ENCODE measurements around the gene SLMAP. TPM values are rescaled to one million over a fixed set of nuclear protein-coding genes. Genes with fewer than 3 reads are reported as not detected.

The SLMAP gene
- total RNA-seq, 6 donors from 2014 or later, result 53.4 to 104 (median 68.4) TPM

DNA sequence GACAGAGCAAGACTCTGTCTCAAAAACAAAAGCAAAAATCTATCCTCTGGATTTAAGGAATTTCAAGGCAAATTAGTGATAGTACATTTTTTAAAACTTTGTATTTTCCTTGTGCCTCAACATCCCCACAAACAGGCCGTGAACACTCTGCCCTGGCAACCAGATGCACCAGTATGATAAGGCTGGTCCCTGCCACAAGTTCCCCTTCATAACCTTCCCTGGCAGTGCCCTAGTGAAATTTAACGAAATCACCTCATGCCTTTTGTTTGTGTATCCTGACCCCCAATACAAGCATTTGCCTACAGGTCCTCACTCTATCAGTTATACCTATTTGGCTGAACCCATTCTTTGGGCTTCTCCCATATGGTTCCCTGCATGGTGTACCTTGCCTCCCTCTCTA is 144.7 kb downstream of the SLMAP start:
- Histone ChIP-seq H3K27me3 (no peaks in the 10 kb centered on the region), H3K4me3 (no peak overlapping the region), H3K36me3 (peaks cover 0 to 35% (median 4%) of the 10 kb centered on the region in 4 donors), H3K9me3 (no peaks in the 10 kb centered on the region), H3K27ac (no peak overlapping the region), H3K4me1 (no peaks in the 10 kb centered on the region)
- WGBS, 2 donors, result 62 to 88% methylated on average over 2 of the region's 2 CpGs
- no peak for ATAC-seq (ENCODE audit: low FRiP score in 2 of 2)
- TF ChIP-seq EP300 (IDR thresholded peaks at IDR 0.05) (no peak), POLR2A (IDR thresholded peaks at IDR 0.05) (no peak), POLR2AphosphoS5 (IDR thresholded peaks at IDR 0.05) (no peak)
- TF ChIP-seq, protein P1, sequence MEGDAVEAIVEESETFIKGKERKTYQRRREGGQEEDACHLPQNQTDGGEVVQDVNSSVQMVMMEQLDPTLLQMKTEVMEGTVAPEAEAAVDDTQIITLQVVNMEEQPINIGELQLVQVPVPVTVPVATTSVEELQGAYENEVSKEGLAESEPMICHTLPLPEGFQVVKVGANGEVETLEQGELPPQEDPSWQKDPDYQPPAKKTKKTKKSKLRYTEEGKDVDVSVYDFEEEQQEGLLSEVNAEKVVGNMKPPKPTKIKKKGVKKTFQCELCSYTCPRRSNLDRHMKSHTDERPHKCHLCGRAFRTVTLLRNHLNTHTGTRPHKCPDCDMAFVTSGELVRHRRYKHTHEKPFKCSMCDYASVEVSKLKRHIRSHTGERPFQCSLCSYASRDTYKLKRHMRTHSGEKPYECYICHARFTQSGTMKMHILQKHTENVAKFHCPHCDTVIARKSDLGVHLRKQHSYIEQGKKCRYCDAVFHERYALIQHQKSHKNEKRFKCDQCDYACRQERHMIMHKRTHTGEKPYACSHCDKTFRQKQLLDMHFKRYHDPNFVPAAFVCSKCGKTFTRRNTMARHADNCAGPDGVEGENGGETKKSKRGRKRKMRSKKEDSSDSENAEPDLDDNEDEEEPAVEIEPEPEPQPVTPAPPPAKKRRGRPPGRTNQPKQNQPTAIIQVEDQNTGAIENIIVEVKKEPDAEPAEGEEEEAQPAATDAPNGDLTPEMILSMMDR (IDR thresholded peaks at IDR 0.05), result no peak
- DNase-seq, result no peak

DNA sequence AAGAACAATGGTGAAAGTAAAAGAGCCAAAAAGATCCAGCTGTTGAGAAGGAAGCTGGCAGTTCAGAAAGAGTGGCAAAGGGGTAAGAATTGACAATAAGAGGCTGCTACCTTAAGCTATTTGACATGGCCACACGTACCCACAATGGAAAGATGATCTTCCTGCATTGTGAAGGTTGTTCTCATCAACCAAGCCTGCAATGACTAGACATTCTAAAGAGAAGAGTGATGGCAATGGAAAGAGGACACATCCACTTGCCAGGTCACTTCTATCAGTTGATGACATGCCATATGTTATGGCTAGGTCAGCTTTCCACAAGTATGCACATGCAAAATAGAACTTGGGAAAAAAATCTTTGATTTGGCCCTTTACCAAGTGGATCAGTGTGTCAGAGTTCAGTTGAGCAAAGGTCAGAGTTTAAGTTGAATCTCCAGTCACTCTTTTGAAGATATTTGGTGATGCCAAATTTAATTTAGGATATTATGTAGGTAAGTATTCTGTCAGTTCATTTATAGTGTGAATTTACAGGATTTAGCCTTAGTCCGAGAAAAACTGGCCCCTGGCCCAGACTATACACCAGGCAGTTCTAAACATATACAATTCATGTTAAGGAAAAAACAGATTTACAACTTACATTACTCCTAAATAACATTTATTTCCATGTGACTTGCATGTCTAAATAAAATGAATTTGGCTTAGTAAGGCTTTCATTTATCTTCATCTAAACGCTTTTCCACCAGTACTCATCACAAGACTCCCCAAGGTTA is 147.2 kb downstream of the SLMAP start:
- TF ChIP-seq EP300 (IDR thresholded peaks at IDR 0.05) (no peak), POLR2A (IDR thresholded peaks at IDR 0.05) (no peak), POLR2AphosphoS5 (IDR thresholded peaks at IDR 0.05) (no peak)
- TF ChIP-seq, protein P1 (IDR thresholded peaks at IDR 0.05), result no peak
- Histone ChIP-seq H3K9me3 (no peaks in the 10 kb centered on the region), H3K36me3 (peaks cover 0 to 28% (median 2%) of the 10 kb centered on the region in 4 donors), H3K4me1 (no peaks in the 10 kb centered on the region), H3K27me3 (no peaks in the 10 kb centered on the region), H3K4me3 (no peak overlapping the region), H3K27ac (no peak overlapping the region)
- DNase-seq, result no peak
- ATAC-seq (ENCODE audit: low FRiP score in 2 of 2), result no peak
- 85 to 88% methylated on average over 3 of the region's 3 CpGs for WGBS, 2 donors

DNA sequence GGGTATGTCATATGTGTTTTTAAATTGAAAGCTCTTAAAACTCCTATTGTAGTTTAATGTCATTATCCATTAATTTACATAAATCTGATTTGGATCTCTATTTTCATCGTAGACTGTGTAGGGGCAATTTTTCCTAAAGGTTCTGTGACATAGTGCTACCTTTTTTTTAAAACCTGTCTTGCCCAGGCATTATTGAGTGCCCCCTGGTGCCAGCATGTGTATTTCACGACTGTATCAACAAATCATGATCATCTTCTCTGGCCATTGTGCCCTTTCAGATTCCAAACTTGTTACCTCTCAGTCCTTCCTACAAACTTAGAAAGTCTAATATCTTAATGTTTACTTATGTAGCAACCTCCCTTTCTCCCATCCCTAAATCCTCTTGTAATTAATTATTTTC is 154.9 kb downstream of the SLMAP start:
- ATAC-seq (ENCODE audit: low FRiP score in 2 of 2), result no peak
- H3K9me3 ChIP-seq, result no peaks in the 10 kb centered on the region
- no peaks in the 10 kb centered on the region for H3K4me1 ChIP-seq
- TF ChIP-seq POLR2AphosphoS5 (IDR thresholded peaks at IDR 0.05) (no peak), POLR2A (IDR thresholded peaks at IDR 0.05) (no peak), EP300 (IDR thresholded peaks at IDR 0.05) (no peak)
- TF ChIP-seq, protein P1 (IDR thresholded peaks at IDR 0.05), result no peak
- WGBS, 2 donors, result 73 to 85% methylated on average over 2 of the region's 2 CpGs
- no peak overlapping the region for H3K27ac ChIP-seq
- no peak overlapping the region for H3K4me3 ChIP-seq
- no peaks in the 10 kb centered on the region for H3K27me3 ChIP-seq
- H3K36me3 ChIP-seq, result peaks cover 5 to 68% (median 32%) of the 10 kb centered on the region in 4 donors
- no peak for DNase-seq

DNA sequence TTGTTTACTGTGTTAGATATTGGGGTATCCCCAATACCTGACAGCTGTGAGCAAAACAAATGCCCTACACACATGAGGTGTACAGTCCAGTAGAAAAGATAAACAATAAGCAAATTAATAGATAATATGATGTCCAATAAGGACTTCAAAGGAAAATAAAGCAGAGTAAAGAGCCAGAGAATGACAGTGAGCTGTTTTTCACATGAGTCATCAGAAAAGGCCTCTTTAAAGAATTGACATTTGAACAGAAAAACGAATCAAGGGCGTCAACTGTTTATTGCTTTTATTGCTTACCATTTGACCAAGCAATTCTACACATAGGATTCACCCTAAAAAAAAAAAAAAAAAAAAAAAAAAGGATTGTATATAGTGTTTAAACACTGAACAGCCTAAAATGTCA is 155.5 kb downstream of the SLMAP start:
- H3K36me3 ChIP-seq, result peaks cover 5 to 74% (median 33%) of the 10 kb centered on the region in 4 donors
- DNase-seq, result no peak
- H3K27me3 ChIP-seq, result no peaks in the 10 kb centered on the region
- H3K4me1 ChIP-seq, result no peaks in the 10 kb centered on the region
- WGBS, 2 donors, result 77 to 83% methylated on average over 2 of the region's 2 CpGs
- TF ChIP-seq POLR2AphosphoS5 (IDR thresholded peaks at IDR 0.05) (no peak), EP300 (IDR thresholded peaks at IDR 0.05) (no peak), POLR2A (IDR thresholded peaks at IDR 0.05) (no peak)
- TF ChIP-seq, protein P1 (IDR thresholded peaks at IDR 0.05), result no peak
- no peak overlapping the region for H3K27ac ChIP-seq
- H3K4me3 ChIP-seq, result no peak overlapping the region
- ATAC-seq (ENCODE audit: low FRiP score in 2 of 2), result no peak
- no peaks in the 10 kb centered on the region for H3K9me3 ChIP-seq

DNA sequence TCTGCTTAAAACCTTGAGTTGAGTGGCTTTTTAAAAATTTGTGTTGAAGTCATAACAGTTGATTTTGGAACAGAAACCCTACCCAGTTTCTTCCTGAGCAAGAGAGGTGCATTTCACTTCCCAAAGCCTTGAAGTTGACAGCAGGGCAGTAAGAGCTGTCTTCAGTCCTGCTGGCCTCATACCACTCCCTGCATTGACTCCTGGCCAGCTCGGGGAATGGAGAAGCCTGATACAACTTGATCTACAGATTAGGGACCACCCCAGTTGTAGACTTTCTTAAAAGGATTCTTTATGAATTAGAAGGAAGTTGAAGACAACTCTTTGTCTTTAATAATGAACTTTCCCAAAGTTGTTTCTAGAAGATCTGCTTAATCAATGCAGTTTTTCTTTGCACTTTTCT is 161.5 kb downstream of the SLMAP start:
- DNase-seq (no peak), ATAC-seq (ENCODE audit: low FRiP score in 2 of 2) (no peak)
- Histone ChIP-seq H3K9me3 (no peaks in the 10 kb centered on the region), H3K36me3 (peaks cover 11 to 77% (median 27%) of the 10 kb centered on the region in 4 donors), H3K4me1 (no peaks in the 10 kb centered on the region), H3K4me3 (no peak overlapping the region), H3K27ac (no peak overlapping the region), H3K27me3 (no peaks in the 10 kb centered on the region)
- no peak for TF ChIP-seq POLR2AphosphoS5 (IDR thresholded peaks at IDR 0.05)
- TF ChIP-seq POLR2A (IDR thresholded peaks at IDR 0.05), result no peak
- TF ChIP-seq, protein P1 (IDR thresholded peaks at IDR 0.05), result no peak
- no peak for TF ChIP-seq EP300 (IDR thresholded peaks at IDR 0.05)
- WGBS, 2 donors, result 87 to 93% methylated on average over 1 of the region's 1 CpG

Measured in upper lobe of left lung (tissue), 6 donors.